CD14-positive monocyte (primary cell): ENCODE data around the gene TTLL11. TPM values are rescaled to one million over a fixed set of nuclear protein-coding genes. Genes with fewer than 3 reads are reported as not detected.

Source experiments
- DNase-seq, 3 donors: peaks; one replicate each; pipeline ENCODE4 v3.0.0-alpha.2; 2011 to 2022
- H2AFZ ChIP-seq: 2 replicates; pipeline ENCODE4 v1.6.0; 2012; ENCODE audit warnings: mild to moderate bottlenecking, low read depth, low read length, inconsistent platforms; ENCODE audit not compliant: insufficient read depth, poor library complexity, severe bottlenecking
- H3K27ac ChIP-seq, 2 donors: 1 replicate in 1 of 2; 2 replicates in 1 of 2; pipeline ENCODE4 v1.5.1; 2012 to 2013; ENCODE audit warnings: low read length in 2 of 2, control low read depth in 1 of 2, inconsistent platforms in 1 of 2, low read depth in 1 of 2, mild to moderate bottlenecking in 1 of 2
- H3K27me3 ChIP-seq, 2 donors: one replicate each; pipeline versions ENCODE4 v1.6.0 to v1.6.1; 2011 to 2013; ENCODE audit warnings: low read length in 2 of 2; ENCODE audit not compliant: control insufficient read depth in 2 of 2, insufficient read depth in 2 of 2
- H3K36me3 ChIP-seq, 2 donors: replicated peaks in 1 of 2; 1 replicate in 1 of 2; 2 replicates in 1 of 2; pipeline versions ENCODE4 v1.5.1 to v1.6.1; 2012 to 2013; ENCODE audit warnings: low read length in 2 of 2, control low read depth in 1 of 2, inconsistent platforms in 1 of 2, mild to moderate bottlenecking in 1 of 2; ENCODE audit not compliant: insufficient read depth in 2 of 2, control insufficient read depth in 1 of 2
- H3K4me1 ChIP-seq, 2 donors: 1 replicate in 1 of 2; 2 replicates in 1 of 2; pipeline versions ENCODE4 v1.5.1 to v1.6.1; 2012 to 2013; ENCODE audit warnings: low read length in 2 of 2, control low read depth in 1 of 2, inconsistent platforms in 1 of 2, mild to moderate bottlenecking in 1 of 2, moderate library complexity in 1 of 2; ENCODE audit not compliant: insufficient read depth in 2 of 2, control insufficient read depth in 1 of 2
- H3K4me2 ChIP-seq: replicated peaks from 2 replicates; pipeline ENCODE3; 2012; ENCODE audit warnings: low read length, moderate library complexity, mild to moderate bottlenecking; ENCODE audit not compliant: poor library complexity, severe bottlenecking; ENCODE audit errors: extremely low read depth
- H3K4me3 ChIP-seq, 3 experiments: fragments of 200-600 bp in 1 of 3; sonication (generic) in 1 of 3; replicated peaks in 1 of 3; 1 replicate in 2 of 3; 2 replicates in 1 of 3; pipeline ENCODE4 v1.5.1; 2011 to 2013; ENCODE audit warnings: low read length in 3 of 3, mild to moderate bottlenecking in 3 of 3, control low read depth in 2 of 3, low read depth in 2 of 3, inconsistent platforms in 1 of 3, moderate library complexity in 1 of 3
- H3K79me2 ChIP-seq: 2 replicates; pipeline ENCODE4 v1.6.0; 2012; ENCODE audit warnings: mild to moderate bottlenecking, control low read depth, inconsistent platforms, low read length, moderate library complexity; ENCODE audit not compliant: insufficient read depth
- H3K9ac ChIP-seq: 2 replicates; pipeline ENCODE4 v1.6.0; 2017; ENCODE audit warnings: low read length, mild to moderate bottlenecking; ENCODE audit not compliant: insufficient read depth, poor library complexity, severe bottlenecking
- H3K9me3 ChIP-seq, 2 donors: replicated peaks in 1 of 2; 1 replicate in 1 of 2; 2 replicates in 1 of 2; pipeline versions ENCODE4 v1.5.1 to v1.6.1; 2012 to 2013; ENCODE audit warnings: low read length in 2 of 2, control low read depth in 1 of 2; ENCODE audit not compliant: control insufficient read depth in 1 of 2, insufficient read depth in 1 of 2
- H4K20me1 ChIP-seq: 2 replicates; pipeline ENCODE4 v1.6.0; 2012; ENCODE audit warnings: mild to moderate bottlenecking, low read length, control low read depth, moderate library complexity; ENCODE audit not compliant: insufficient read depth
- H3K27ac Mint-ChIP-seq, 7 donors: one replicate each; pipeline ENCODE4 v1.8.0; 2020; ENCODE audit warnings: mild to moderate bottlenecking in 7 of 7, mixed read lengths in 7 of 7, moderate library complexity in 6 of 7, inconsistent platforms in 2 of 7
- H3K27me3 Mint-ChIP-seq, 3 donors: one replicate each; pipeline ENCODE4 v1.8.0; 2021 to 2022; ENCODE audit warnings: low read depth in 3 of 3, mild to moderate bottlenecking in 3 of 3, mixed read lengths in 3 of 3, moderate library complexity in 3 of 3, inconsistent platforms in 1 of 3
- H3K36me3 Mint-ChIP-seq, 2 donors: one replicate each; pipeline ENCODE4 v1.8.0; 2020; ENCODE audit warnings: mixed read lengths in 2 of 2, inconsistent platforms in 1 of 2, mild to moderate bottlenecking in 1 of 2
- H3K4me1 Mint-ChIP-seq: one replicate; pipeline ENCODE4 v1.8.0; 2020; ENCODE audit warnings: mild to moderate bottlenecking, mixed read lengths
- H3K4me3 Mint-ChIP-seq, 2 donors: one replicate each; pipeline ENCODE4 v1.8.0; 2020; ENCODE audit warnings: mild to moderate bottlenecking in 2 of 2, mixed read lengths in 2 of 2, moderate library complexity in 1 of 2
- H3K9me3 Mint-ChIP-seq, 7 donors: one replicate each; pipeline ENCODE4 v1.8.0; 2020 to 2022; ENCODE audit warnings: mixed read lengths in 7 of 7, mild to moderate bottlenecking in 6 of 7, moderate library complexity in 6 of 7, inconsistent platforms in 2 of 7
- WGBS: methylation state at CpG from one replicate; pipeline ENCODE4 v1.1.5; 2013; ENCODE audit warnings: missing lambda C conversion rate; ENCODE audit not compliant: insufficient coverage; 5-methylcytosine and 5-hydroxymethylcytosine counted together
- intact Hi-C, 2 donors: fragments of 100-400 bp; cut with micrococcal nuclease; formaldehyde crosslinking; loops; one replicate each; pipeline versions ENCODE4 v1.15.0 to v1.15.1; 2023
- polyA plus RNA-seq, 3 donors: library from polyadenylated mRNA; depleted of rRNA in 1 of 3; unstranded in 2 of 3; stranded (reverse) in 1 of 3; fragments of 300-500 nt in 2 of 3; fragments of >200 nt in 1 of 3; fragmentation: Illumina TruSeq in 2 of 3; gene quantifications; 1 replicate in 2 of 3; 2 replicates in 1 of 3; pipeline ENCODE4 v1.2.3, GENCODE V29; 2012 to 2021
- TF ChIP-seq, protein P1 (sequence below): fragments of 200-600 bp; IDR thresholded peaks from one replicate; pipeline ENCODE4 v1.8.0; 2022; ENCODE audit warnings: antibody characterized with exemption, mild to moderate bottlenecking

Gene TTLL11
- polyA plus RNA-seq, 3 donors, result 2.9 to 3.5 (median 3.1) TPM

DNA sequence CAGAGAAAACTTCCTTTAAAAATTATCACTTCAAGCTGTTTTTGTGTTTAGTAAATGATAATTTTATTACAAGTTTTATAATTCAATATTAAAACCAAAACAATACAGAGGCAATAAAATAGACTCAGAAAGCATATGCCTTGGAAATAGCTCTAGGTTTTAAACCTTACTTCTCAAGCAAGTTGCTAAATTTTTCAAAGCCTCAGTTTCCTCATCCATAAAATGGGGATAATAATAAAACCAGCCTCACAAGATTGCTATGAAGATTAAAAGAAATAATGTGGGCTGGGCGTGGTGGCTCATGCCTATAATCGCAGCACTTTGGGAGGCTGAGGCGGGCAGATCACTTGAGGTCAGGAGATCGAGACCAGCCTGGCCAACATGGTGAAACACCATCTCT lies 62.8 kb downstream of the TTLL11 start:
- Histone ChIP-seq H3K4me2 (no peak overlapping the region), H3K27ac (no peak overlapping the region), H3K9me3 (no peaks in the 10 kb centered on the region), H3K36me3 (no peaks in the 10 kb centered on the region), H3K79me2 (no peaks in the 10 kb centered on the region), H3K4me1 (no peaks in the 10 kb centered on the region), H4K20me1 (no peaks in the 10 kb centered on the region), H2AFZ (no peak overlapping the region), H3K4me3 (no peak overlapping the region), H3K27me3 (no peaks in the 10 kb centered on the region), H3K9ac (no peak overlapping the region)
- Mint-ChIP-seq H3K9me3 (peaks cover 0 to 3% (median 2%) of the 10 kb centered on the region in 7 donors), H3K36me3 (peaks cover 16 to 23% of the 10 kb centered on the region in 2 donors), H3K27ac (no peak overlapping the region), H3K4me1 (no peaks in the 10 kb centered on the region), H3K4me3 (no peak overlapping the region), H3K27me3 (no peaks in the 10 kb centered on the region)
- TF ChIP-seq, protein P1, sequence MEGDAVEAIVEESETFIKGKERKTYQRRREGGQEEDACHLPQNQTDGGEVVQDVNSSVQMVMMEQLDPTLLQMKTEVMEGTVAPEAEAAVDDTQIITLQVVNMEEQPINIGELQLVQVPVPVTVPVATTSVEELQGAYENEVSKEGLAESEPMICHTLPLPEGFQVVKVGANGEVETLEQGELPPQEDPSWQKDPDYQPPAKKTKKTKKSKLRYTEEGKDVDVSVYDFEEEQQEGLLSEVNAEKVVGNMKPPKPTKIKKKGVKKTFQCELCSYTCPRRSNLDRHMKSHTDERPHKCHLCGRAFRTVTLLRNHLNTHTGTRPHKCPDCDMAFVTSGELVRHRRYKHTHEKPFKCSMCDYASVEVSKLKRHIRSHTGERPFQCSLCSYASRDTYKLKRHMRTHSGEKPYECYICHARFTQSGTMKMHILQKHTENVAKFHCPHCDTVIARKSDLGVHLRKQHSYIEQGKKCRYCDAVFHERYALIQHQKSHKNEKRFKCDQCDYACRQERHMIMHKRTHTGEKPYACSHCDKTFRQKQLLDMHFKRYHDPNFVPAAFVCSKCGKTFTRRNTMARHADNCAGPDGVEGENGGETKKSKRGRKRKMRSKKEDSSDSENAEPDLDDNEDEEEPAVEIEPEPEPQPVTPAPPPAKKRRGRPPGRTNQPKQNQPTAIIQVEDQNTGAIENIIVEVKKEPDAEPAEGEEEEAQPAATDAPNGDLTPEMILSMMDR, result no peak
- WGBS, result no CpG with 5 or more reads among the region's 4 CpGs
- DNase-seq, result no peak
- intact Hi-C loops, result no loop called here

DNA sequence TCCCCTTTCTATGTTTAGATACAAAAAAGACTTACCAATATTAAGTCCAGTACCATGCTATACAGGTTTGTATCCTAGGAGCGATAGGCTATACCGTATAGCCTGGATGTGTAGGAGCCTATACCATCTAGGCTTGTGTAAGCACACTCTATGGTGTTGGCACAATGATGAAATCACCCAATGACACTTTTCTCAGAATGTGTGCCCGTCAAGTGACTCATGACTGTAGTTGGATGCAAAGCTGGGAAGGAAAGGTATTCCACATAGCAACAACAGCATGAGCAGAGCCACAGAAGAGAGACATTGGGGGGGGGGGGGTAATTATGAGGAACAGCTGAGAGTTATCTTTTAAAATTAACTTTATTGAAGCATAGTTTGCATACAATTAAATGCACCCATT lies 63.2 kb downstream of the TTLL11 start:
- Histone ChIP-seq H3K4me3 (no peak overlapping the region), H4K20me1 (no peaks in the 10 kb centered on the region), H3K4me1 (no peaks in the 10 kb centered on the region), H3K9ac (no peak overlapping the region), H3K27ac (no peak overlapping the region), H3K79me2 (no peaks in the 10 kb centered on the region), H2AFZ (no peak overlapping the region), H3K9me3 (no peaks in the 10 kb centered on the region), H3K36me3 (no peaks in the 10 kb centered on the region), H3K4me2 (no peak overlapping the region), H3K27me3 (no peaks in the 10 kb centered on the region)
- intact Hi-C loops, result no loop called here
- peaks cover 0 to 3% (median 2%) of the 10 kb centered on the region in 7 donors for H3K9me3 Mint-ChIP-seq
- H3K36me3 Mint-ChIP-seq, result peaks cover 16 to 24% of the 10 kb centered on the region in 2 donors
- no peak overlapping the region for H3K27ac Mint-ChIP-seq
- no CpG with 5 or more reads among the region's 3 CpGs for WGBS
- no peaks in the 10 kb centered on the region for H3K4me1 Mint-ChIP-seq
- TF ChIP-seq, protein P1, result no peak
- no peak for DNase-seq
- H3K4me3 Mint-ChIP-seq, result no peak overlapping the region
- no peaks in the 10 kb centered on the region for H3K27me3 Mint-ChIP-seq
